Muscle layer of duodenum (tissue), 2 donors: ENCODE data around the gene PIM3.

Experiments used
- H3K27ac ChIP-seq: one replicate; pipeline ENCODE4 v1.7.0; 2013; ENCODE audit warnings: mild to moderate bottlenecking, low read length
- H3K27me3 ChIP-seq: one replicate; pipeline ENCODE4 v1.7.0; 2013; ENCODE audit warnings: low read depth, mild to moderate bottlenecking, control low read depth, low read length
- H3K36me3 ChIP-seq, 2 donors: one replicate each; pipeline ENCODE4 v1.7.0; 2013; ENCODE audit warnings: low read length in 2 of 2, control low read depth in 1 of 2, mild to moderate bottlenecking in 1 of 2; ENCODE audit not compliant: insufficient read depth in 2 of 2, control insufficient read depth in 1 of 2
- H3K4me1 ChIP-seq, 2 donors: one replicate each; pipeline ENCODE4 v1.7.0; 2013; ENCODE audit warnings: low read length in 2 of 2, mild to moderate bottlenecking in 2 of 2, control low read depth in 1 of 2, moderate library complexity in 1 of 2; ENCODE audit not compliant: insufficient read depth in 2 of 2, control insufficient read depth in 1 of 2
- H3K4me3 ChIP-seq, 2 donors: one replicate each; pipeline ENCODE4 v1.7.0; 2013; ENCODE audit warnings: low read length in 2 of 2, low read depth in 1 of 2, mild to moderate bottlenecking in 1 of 2
- H3K9me3 ChIP-seq, 2 donors: one replicate each; pipeline ENCODE4 v1.7.0; 2013; ENCODE audit warnings: low read length in 2 of 2, control low read depth in 1 of 2, mild to moderate bottlenecking in 1 of 2; ENCODE audit not compliant: control insufficient read depth in 1 of 2
- donor health status: healthy.

The PIM3 gene

DNA sequence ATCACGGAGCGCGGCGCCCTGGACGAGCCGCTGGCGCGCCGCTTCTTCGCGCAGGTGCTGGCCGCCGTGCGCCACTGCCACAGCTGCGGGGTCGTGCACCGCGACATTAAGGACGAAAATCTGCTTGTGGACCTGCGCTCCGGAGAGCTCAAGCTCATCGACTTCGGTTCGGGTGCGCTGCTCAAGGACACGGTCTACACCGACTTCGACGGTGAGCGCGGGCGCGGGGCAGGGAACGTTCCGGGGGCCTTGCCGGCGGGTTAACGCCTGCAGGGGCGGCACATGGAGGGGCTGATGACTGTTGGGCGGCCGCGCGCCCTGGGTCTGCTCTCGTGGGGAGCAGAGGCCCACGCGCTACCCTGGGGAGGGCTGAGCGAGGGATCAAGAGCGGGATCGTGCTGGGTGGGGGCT is 1.0 kb downstream of the PIM3 start:
- peak overlapping the region; percentile 72 to 73 for H3K4me3 ChIP-seq
- peak overlapping the region; percentile 45 for H3K27ac ChIP-seq
- peaks cover 11 to 19% of the 10 kb centered on the region in 2 donors for H3K36me3 ChIP-seq
- peaks cover 16 to 41% of the 10 kb centered on the region in 2 donors for H3K4me1 ChIP-seq
- H3K27me3 ChIP-seq: no peaks in the 10 kb centered on the region
- no peaks in the 10 kb centered on the region for H3K9me3 ChIP-seq

DNA sequence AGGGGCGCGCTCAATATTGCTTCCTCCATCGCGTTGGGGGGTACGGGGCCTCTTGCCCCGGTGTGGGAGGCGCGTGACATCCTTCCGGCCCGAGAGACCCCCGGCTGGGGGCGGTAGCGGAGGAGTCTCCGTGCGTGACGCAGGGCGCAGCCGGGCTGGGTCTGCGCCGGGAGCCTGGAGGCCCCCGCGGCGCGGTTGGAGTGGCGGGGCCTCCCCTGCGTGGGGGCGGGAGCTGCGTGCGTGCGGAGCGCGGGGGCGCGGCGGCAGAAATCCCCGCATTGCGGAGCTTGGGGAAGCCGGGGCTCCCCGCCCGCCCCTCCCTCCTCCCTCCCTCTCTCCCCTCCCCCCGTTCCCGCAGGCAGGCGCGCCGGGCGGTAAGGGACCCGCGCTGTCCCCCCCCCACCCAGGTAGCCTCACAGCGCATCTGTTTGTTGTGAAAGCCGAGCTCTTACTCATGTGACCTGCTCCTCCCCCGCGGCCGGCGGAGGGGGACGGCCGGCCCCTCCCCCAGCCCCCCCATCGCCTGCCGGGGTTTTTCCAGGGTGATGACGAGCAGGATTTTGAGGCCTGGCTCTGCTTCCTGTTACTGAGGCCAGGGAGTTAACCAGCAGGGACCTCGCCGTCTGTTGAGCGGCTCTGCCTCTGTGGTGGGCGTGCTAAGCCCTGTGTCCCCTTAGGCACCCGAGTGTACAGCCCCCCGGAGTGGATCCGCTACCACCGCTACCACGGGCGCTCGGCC is 1.6 kb downstream of the PIM3 start:
- H3K36me3 ChIP-seq: peaks cover 11 to 19% of the 10 kb centered on the region in 2 donors
- peak overlapping the region; percentile 77 for H3K27ac ChIP-seq
- no peaks in the 10 kb centered on the region for H3K9me3 ChIP-seq
- H3K4me3 ChIP-seq: peak overlapping the region; percentile 72 to 73
- no peaks in the 10 kb centered on the region for H3K27me3 ChIP-seq
- H3K4me1 ChIP-seq: peaks cover 20 to 47% of the 10 kb centered on the region in 2 donors

GRCh38 chr22:49962751-49963646 is 2.4 kb downstream of the PIM3 start:
- Histone ChIP-seq H3K36me3 (peaks cover 11 to 19% of the 10 kb centered on the region in 2 donors), H3K27ac (peak overlapping the region; percentile 77)

GRCh38 chr22:49963647-49964026 is 3.1 kb downstream of the PIM3 start:
- Histone ChIP-seq H3K27ac (no peak overlapping the region), H3K36me3 (peaks cover 11 to 19% of the 10 kb centered on the region in 2 donors), H3K9me3 (no peaks in the 10 kb centered on the region), H3K27me3 (no peaks in the 10 kb centered on the region), H3K4me1 (peaks cover 25 to 52% of the 10 kb centered on the region in 2 donors), H3K4me3 (peak overlapping the region in 1 of 2 donors; percentile 73)

More at GRCh38 chr22:49962751-49963646, 2.4 kb downstream of the PIM3 start:
- Histone ChIP-seq H3K27me3 (no peaks in the 10 kb centered on the region), H3K4me1 (peaks cover 25 to 51% of the 10 kb centered on the region in 2 donors), H3K4me3 (peak overlapping the region; percentile 56 to 73), H3K9me3 (no peaks in the 10 kb centered on the region)

DNA sequence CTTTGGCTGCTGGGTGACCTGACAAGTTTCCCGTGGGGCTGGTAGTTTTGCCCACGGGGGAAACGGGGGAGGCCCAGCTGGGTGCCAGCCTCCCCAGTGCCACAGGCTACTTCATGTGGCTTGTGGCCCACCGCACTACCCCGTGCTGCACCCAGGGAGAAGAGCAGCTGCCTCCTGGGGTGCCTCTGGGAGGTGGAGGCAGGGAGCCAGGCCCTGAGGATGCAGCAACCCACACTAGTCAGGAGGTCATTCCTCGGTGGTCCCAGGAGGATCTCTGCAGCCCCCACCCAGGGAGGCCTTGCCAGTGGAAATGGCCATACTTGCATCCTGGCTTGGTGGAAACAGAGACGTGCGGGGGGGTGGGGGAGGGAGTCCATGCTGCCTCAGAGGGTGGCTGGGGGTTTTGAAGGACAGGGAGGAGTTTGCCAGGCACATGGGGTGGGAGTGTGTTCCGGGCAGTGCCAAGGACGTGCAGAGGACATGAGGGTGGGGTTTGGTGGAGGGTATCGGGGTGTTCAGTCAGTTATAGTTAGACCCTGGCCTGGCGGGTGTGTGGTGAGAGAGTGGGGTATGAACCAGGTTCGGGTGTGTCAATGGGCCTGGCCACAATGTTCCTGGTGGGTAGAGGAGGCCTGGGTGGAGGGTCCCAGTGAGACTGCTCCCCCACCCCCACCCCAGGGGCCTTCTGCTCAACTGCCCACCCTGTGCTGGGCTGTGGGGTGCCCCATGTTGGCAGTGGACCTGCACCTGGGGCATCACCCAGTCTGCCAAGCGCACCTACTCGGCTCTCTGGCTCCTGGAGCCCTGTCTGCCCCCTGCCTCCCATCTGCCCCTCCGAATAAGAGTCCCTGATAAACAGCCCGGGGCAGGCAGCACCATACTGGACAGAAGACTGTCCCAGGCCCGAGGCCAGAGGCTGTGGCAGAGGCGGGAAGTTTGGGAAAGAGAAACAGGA is 3.8 kb downstream of the PIM3 start:
- Histone ChIP-seq H3K36me3 (peaks cover 11 to 19% of the 10 kb centered on the region in 2 donors), H3K4me1 (peaks cover 20 to 51% of the 10 kb centered on the region in 2 donors), H3K9me3 (no peaks in the 10 kb centered on the region), H3K27ac (no peak overlapping the region), H3K27me3 (no peaks in the 10 kb centered on the region), H3K4me3 (peak overlapping the region in 1 of 2 donors; percentile 39)

DNA sequence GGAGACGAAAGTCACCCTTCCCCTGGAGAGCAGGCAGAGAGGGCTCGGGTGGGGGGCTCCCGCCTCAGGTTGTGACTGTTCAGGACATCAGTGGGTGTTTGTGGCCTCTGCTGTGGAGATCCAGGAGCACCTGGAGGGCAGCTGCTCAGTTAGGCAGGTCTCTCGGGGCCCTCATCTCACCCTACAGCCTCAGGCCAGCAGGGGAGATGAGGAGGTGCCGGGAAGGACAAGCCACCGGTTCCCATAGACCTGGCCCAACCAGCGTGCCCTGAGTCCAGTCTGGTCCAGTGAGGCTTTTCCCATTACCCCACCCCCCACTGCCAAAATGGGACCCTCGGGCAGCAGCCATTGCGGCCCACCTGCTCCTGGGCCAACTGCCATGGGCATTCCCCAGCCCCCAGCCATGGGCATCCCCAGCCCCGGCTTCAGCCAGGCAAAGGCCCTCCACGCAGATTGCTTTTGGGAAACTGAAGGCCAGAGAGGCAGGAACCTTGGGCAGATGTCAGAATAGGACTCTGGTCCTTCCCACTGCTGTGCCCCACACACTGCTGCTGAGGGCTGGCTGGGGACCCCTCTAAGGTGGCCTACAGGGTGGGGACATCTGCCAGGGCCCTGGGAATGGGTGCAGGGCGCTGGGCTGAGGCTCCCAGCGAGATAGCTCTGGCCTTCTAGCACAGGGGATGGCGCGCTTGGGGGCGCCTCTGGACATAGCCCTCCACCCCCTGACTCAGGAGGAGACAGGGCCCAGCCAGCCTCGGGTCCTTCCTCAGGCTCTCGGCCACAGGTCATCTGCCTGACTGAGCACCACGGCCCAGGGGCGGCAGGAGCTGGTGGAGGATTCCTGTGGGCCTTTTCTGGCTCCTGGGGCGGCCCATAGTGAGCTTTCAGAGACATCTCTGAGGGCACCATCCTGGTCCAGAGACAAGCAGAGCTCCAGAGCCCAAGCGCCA is 4.8 kb downstream of the PIM3 start:
- Histone ChIP-seq H3K36me3 (peaks cover 11 to 19% of the 10 kb centered on the region in 2 donors), H3K27ac (no peak overlapping the region), H3K4me1 (peaks cover 17 to 52% of the 10 kb centered on the region in 2 donors), H3K9me3 (no peaks in the 10 kb centered on the region), H3K4me3 (no peak overlapping the region), H3K27me3 (no peaks in the 10 kb centered on the region)

- no peaks in the 10 kb centered on the region for H3K9me3 ChIP-seq
- H3K4me1 ChIP-seq: peaks cover 17 to 56% of the 10 kb centered on the region in 2 donors
- peaks cover 11 to 19% of the 10 kb centered on the region in 2 donors for H3K36me3 ChIP-seq
- peak overlapping the region; percentile 29 for H3K27ac ChIP-seq
- H3K4me3 ChIP-seq: no peak overlapping the region
- no peaks in the 10 kb centered on the region for H3K27me3 ChIP-seq
Observed at GRCh38 chr22:49966041-49966773, 5.6 kb downstream of the PIM3 start.

DNA sequence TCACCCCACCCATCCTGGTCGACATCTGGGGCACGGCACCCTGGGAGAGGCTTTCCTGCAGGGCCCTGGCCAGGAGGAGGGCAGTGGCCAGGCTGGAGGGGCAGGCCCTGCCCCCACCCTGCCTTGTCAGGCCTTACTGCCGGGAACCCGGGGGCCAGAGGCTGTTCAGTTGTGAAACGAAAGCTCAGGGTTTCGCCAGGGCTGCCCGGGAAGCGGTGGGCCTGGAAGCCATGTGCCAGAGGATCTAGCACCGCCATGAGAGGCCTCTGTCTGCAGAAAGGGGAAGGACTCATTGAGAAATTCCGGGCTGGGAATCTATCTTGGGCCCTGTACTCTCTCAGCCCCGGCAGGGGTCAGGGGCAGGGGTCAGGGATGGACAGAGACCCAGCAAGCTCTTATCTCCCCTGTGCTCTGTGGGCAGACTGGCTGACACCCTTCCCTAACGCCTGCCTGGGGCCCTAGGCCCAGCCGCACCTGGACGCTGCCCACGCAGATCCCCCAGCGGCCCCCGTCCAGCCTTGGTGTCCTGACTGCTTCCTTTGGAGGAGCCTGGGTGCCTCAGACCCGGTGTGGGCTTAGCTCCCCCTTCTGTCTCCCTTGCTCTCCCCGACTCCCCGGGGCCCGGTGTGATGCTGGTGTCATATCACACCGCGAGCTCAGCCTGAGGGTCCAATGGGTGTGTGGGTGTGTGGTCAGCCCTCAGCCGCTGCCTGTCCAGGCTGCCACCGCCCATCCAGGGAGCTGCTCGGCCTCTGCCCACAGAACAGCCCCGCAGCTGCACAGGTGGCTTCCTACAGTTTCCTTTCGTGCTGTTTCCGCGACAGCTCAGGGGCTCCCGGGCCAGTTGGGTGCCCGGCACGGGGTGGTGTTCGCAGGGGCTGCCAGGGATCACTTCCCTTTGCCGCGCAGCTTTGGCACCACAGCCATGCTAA is 6.5 kb downstream of the PIM3 start:
- Histone ChIP-seq H3K9me3 (no peaks in the 10 kb centered on the region), H3K27me3 (no peaks in the 10 kb centered on the region), H3K27ac (peak overlapping the region; percentile 40), H3K4me3 (peak overlapping the region in 1 of 2 donors; percentile 2), H3K4me1 (peaks cover 17 to 60% of the 10 kb centered on the region in 2 donors), H3K36me3 (peaks cover 11 to 19% of the 10 kb centered on the region in 2 donors)

DNA sequence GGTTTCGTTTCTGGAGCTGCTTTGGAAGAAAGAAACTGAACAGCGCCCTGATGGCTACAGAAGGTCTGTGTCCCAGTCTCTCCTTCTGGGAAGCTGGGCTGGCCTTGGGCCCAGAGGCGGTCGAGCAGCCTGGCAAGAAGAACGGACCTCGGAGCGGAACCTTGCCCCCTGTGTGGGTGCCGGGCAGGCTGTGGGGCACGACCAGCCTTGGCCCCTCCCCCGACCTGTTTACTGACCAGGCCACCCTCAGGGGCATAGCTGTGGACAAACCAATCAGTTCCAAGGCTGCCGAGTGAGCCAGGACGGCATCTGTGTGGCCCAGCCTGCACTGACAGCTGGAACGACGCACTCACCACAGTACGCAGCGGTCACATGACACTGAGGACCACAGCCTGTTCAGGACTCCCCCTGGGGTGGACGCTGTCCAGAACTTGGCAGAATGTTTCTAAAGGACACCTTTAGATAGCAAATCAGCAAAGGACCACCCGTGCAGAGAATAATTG is 7.2 kb downstream of the PIM3 start:
- Histone ChIP-seq H3K27me3 (no peaks in the 10 kb centered on the region), H3K9me3 (no peaks in the 10 kb centered on the region), H3K4me3 (peak overlapping the region in 1 of 2 donors; percentile 2), H3K27ac (peak overlapping the region; percentile 40), H3K36me3 (peaks cover 8 to 19% of the 10 kb centered on the region in 2 donors), H3K4me1 (peaks cover 17 to 59% of the 10 kb centered on the region in 2 donors)
